ENCODE data around the gene CORO2B.

- TF ChIP-seq BHLHE40 (IDR thresholded peaks at IDR 0.05; ENCODE audit: low read length) (no peak), SMAD3 (CRISPR knock-in tag; IDR thresholded peaks at IDR 0.05) (no peak), CTCF (CRISPR knock-in tag; IDR thresholded peaks at IDR 0.05) (no peak), SAFB2 (CRISPR knock-in tag; IDR thresholded peaks at IDR 0.05; ENCODE audit: borderline replicate concordance, low read depth) (no peak), ZNF549 (CRISPR knock-in tag; IDR thresholded peaks at IDR 0.05) (no peak), FOXO4 (CRISPR knock-in tag; conservative IDR thresholded peaks at IDR 0.05) (no peak), FOXK1 (CRISPR knock-in tag; IDR thresholded peaks at IDR 0.05; ENCODE audit: borderline replicate concordance, low read depth) (no peak), HDAC1 (CRISPR knock-in tag; IDR thresholded peaks at IDR 0.05) (no peak), ZNF142 (CRISPR knock-in tag; IDR thresholded peaks at IDR 0.05) (no peak), JUND (CRISPR knock-in tag; IDR thresholded peaks at IDR 0.05) (no peak), ZNF451 (CRISPR knock-in tag; IDR thresholded peaks at IDR 0.05) (no peak), JUN (CRISPR knock-in tag; IDR thresholded peaks at IDR 0.05) (no peak)
These were observed 143.1 kb downstream of the CORO2B start for GRCh38 chr15:68721886-68722285.

Data from HepG2 (cell line).